ENCODE results near the gene PTPN13. TPM values are rescaled to one million over a fixed set of nuclear protein-coding genes. Genes with fewer than 3 reads are reported as not detected.

Gene PTPN13
- total and polyA plus RNA-seq, 4 donors: 0.36 to 3.2 (median 1.2) TPM

DNA sequence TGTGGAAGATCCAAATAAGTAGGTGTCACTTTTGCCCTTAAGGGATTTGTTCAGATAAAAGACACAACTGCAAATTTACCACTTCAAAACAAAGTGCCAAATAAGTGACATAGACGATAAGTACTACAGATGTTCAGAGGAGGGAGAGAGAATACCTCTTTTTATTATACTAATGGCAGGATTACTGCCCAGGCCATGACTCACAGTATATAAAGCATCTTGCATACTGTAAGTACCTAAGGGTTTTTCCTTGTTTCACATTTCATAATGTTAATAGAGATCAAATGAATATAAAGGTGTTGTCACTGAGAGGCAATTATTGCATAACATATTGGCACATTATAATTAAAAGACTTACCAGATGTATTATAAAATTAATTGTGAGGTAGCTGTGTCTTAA, 46.4 kb downstream of the PTPN13 start:
- Histone ChIP-seq H3K27me3 (ENCODE audit: control insufficient read depth in 4 of 4, insufficient read depth in 4 of 4, low read length in 3 of 4) (no peaks in the 10 kb centered on the region), H3K9me3 (ENCODE audit: control insufficient read depth in 4 of 4, low read length in 3 of 4) (no peaks in the 10 kb centered on the region), H3K4me3 (ENCODE audit: low read depth in 1 of 3, low read length in 3 of 3) (no peak overlapping the region), H3K4me1 (ENCODE audit: control insufficient read depth in 4 of 4, insufficient read depth in 4 of 4, low read length in 3 of 4) (no peaks in the 10 kb centered on the region), H3K36me3 (ENCODE audit: control insufficient read depth in 4 of 4, insufficient read depth in 3 of 4, low read depth in 1 of 4, low read length in 3 of 4) (no peaks in the 10 kb centered on the region), H3K9ac (ENCODE audit: low read depth in 1 of 2, low read length in 2 of 2) (no peak overlapping the region), H3K27ac (ENCODE audit: low read depth in 1 of 2, low read length in 2 of 2) (no peak overlapping the region)
- no peak for DNase-seq (ENCODE audit: low spot score)
- 83% methylated on average over 1 of the region's 1 CpG for WGBS
- TF ChIP-seq FOXA2 (IDR thresholded peaks at IDR 0.05): no peak
- TF ChIP-seq HNF4G (IDR thresholded peaks at IDR 0.05): no peak
- TF ChIP-seq, protein P1, sequence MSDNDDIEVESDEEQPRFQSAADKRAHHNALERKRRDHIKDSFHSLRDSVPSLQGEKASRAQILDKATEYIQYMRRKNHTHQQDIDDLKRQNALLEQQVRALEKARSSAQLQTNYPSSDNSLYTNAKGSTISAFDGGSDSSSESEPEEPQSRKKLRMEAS (IDR thresholded peaks at IDR 0.05): no peak
- no peak for TF ChIP-seq NR2F2 (IDR thresholded peaks at IDR 0.05)
- TF ChIP-seq RAD21 (IDR thresholded peaks at IDR 0.05): no peak
- TF ChIP-seq FOXA1 (IDR thresholded peaks at IDR 0.05): no peak
- TF ChIP-seq GABPA (IDR thresholded peaks at IDR 0.05 in 1 of 2, conservative IDR thresholded peaks at IDR 0.05 in 1 of 2): no peak
- TF ChIP-seq, protein P2, sequence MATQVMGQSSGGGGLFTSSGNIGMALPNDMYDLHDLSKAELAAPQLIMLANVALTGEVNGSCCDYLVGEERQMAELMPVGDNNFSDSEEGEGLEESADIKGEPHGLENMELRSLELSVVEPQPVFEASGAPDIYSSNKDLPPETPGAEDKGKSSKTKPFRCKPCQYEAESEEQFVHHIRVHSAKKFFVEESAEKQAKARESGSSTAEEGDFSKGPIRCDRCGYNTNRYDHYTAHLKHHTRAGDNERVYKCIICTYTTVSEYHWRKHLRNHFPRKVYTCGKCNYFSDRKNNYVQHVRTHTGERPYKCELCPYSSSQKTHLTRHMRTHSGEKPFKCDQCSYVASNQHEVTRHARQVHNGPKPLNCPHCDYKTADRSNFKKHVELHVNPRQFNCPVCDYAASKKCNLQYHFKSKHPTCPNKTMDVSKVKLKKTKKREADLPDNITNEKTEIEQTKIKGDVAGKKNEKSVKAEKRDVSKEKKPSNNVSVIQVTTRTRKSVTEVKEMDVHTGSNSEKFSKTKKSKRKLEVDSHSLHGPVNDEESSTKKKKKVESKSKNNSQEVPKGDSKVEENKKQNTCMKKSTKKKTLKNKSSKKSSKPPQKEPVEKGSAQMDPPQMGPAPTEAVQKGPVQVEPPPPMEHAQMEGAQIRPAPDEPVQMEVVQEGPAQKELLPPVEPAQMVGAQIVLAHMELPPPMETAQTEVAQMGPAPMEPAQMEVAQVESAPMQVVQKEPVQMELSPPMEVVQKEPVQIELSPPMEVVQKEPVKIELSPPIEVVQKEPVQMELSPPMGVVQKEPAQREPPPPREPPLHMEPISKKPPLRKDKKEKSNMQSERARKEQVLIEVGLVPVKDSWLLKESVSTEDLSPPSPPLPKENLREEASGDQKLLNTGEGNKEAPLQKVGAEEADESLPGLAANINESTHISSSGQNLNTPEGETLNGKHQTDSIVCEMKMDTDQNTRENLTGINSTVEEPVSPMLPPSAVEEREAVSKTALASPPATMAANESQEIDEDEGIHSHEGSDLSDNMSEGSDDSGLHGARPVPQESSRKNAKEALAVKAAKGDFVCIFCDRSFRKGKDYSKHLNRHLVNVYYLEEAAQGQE (IDR thresholded peaks at IDR 0.05): no peak
- TF ChIP-seq, protein P3, sequence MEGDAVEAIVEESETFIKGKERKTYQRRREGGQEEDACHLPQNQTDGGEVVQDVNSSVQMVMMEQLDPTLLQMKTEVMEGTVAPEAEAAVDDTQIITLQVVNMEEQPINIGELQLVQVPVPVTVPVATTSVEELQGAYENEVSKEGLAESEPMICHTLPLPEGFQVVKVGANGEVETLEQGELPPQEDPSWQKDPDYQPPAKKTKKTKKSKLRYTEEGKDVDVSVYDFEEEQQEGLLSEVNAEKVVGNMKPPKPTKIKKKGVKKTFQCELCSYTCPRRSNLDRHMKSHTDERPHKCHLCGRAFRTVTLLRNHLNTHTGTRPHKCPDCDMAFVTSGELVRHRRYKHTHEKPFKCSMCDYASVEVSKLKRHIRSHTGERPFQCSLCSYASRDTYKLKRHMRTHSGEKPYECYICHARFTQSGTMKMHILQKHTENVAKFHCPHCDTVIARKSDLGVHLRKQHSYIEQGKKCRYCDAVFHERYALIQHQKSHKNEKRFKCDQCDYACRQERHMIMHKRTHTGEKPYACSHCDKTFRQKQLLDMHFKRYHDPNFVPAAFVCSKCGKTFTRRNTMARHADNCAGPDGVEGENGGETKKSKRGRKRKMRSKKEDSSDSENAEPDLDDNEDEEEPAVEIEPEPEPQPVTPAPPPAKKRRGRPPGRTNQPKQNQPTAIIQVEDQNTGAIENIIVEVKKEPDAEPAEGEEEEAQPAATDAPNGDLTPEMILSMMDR (IDR thresholded peaks at IDR 0.05; ENCODE audit: low read depth, low read length, missing input control): no peak
- TF ChIP-seq, protein P4, sequence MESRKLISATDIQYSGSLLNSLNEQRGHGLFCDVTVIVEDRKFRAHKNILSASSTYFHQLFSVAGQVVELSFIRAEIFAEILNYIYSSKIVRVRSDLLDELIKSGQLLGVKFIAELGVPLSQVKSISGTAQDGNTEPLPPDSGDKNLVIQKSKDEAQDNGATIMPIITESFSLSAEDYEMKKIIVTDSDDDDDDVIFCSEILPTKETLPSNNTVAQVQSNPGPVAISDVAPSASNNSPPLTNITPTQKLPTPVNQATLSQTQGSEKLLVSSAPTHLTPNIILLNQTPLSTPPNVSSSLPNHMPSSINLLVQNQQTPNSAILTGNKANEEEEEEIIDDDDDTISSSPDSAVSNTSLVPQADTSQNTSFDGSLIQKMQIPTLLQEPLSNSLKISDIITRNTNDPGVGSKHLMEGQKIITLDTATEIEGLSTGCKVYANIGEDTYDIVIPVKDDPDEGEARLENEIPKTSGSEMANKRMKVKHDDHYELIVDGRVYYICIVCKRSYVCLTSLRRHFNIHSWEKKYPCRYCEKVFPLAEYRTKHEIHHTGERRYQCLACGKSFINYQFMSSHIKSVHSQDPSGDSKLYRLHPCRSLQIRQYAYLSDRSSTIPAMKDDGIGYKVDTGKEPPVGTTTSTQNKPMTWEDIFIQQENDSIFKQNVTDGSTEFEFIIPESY (IDR thresholded peaks at IDR 0.05): no peak
- no peak for TF ChIP-seq TAF1 (conservative IDR thresholded peaks at IDR 0.05)
- no peak for TF ChIP-seq YY1 (IDR thresholded peaks at IDR 0.05)
- no peak for TF ChIP-seq SP1 (IDR thresholded peaks at IDR 0.05)
- no peak for TF ChIP-seq EGR1 (IDR thresholded peaks at IDR 0.05; ENCODE audit: low read depth in 2 of 2)

DNA sequence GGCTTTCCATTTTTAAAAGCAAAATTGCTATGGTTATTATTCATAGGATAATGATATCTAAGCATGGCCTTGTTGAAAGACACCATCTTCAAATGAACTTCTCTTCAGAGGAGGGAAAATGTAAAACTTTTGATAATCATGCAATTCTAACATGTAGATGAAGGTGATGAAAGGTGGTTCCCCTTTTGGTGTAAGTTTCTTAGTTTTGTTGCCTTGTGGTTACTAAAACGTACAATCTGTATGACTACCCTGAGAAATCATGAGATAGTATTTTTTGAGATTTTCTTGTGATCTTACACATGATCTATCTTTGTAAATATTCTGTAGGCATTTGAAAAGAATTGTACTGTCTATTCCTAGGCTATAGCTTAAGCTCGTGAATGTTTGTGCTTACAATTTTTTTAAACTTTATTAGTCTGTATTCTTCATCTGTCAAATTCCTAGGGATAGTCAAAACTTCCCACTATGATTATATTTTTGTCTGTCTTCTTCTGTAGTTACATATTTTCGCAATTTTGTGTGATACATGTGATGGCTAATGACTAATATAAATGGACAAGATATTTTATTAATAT, 47.5 kb downstream of the PTPN13 start:
- DNase-seq (ENCODE audit: low spot score): no peak
- TF ChIP-seq GABPA (IDR thresholded peaks at IDR 0.05 in 1 of 2, conservative IDR thresholded peaks at IDR 0.05 in 1 of 2): no peak
- no peak for TF ChIP-seq JUND (IDR thresholded peaks at IDR 0.05)
- no peak for TF ChIP-seq EGR1 (IDR thresholded peaks at IDR 0.05; ENCODE audit: low read depth in 2 of 2)
- TF ChIP-seq HNF4A (conservative IDR thresholded peaks at IDR 0.05): no peak
- TF ChIP-seq SP1 (IDR thresholded peaks at IDR 0.05): no peak
- no peak for TF ChIP-seq RXRA (IDR thresholded peaks at IDR 0.05)
- TF ChIP-seq, protein P5, sequence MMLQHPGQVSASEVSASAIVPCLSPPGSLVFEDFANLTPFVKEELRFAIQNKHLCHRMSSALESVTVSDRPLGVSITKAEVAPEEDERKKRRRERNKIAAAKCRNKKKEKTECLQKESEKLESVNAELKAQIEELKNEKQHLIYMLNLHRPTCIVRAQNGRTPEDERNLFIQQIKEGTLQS (IDR thresholded peaks at IDR 0.05): no peak
- TF ChIP-seq NR2F2 (IDR thresholded peaks at IDR 0.05): no peak
- TF ChIP-seq TAF1 (conservative IDR thresholded peaks at IDR 0.05): no peak
- TF ChIP-seq FOXA2 (IDR thresholded peaks at IDR 0.05): no peak
- H3K27me3 ChIP-seq (ENCODE audit: control insufficient read depth in 4 of 4, insufficient read depth in 4 of 4, low read length in 3 of 4): no peaks in the 10 kb centered on the region
- no peak overlapping the region for H3K27ac ChIP-seq (ENCODE audit: low read depth in 1 of 2, low read length in 2 of 2)
- no peak overlapping the region for H3K4me3 ChIP-seq (ENCODE audit: low read depth in 1 of 3, low read length in 3 of 3)
- H3K36me3 ChIP-seq (ENCODE audit: control insufficient read depth in 4 of 4, insufficient read depth in 3 of 4, low read depth in 1 of 4, low read length in 3 of 4): no peaks in the 10 kb centered on the region
- H3K4me1 ChIP-seq (ENCODE audit: control insufficient read depth in 4 of 4, insufficient read depth in 4 of 4, low read length in 3 of 4): no peaks in the 10 kb centered on the region
- H3K9me3 ChIP-seq (ENCODE audit: control insufficient read depth in 4 of 4, low read length in 3 of 4): no peaks in the 10 kb centered on the region
- H3K9ac ChIP-seq (ENCODE audit: low read depth in 1 of 2, low read length in 2 of 2): no peak overlapping the region
- 77% methylated on average over 3 of the region's 3 CpGs for WGBS

All from liver (tissue), 9 donors.